Stimulated activated CD4-positive, alpha-beta T cell treated with anti-CD3 and anti-CD28 coated beads, Interleukin-1b, Interleukin-23, amount 100 ng/mL, for 24 hours (primary cell): ENCODE results near the gene DAD1.

Experiments used
- DNase-seq, 4 experiments: peaks; one replicate each; pipeline ENCODE4 v3.0.0-alpha.2; 2020; ENCODE audit warnings: low read depth in 4 of 4, low spot score in 1 of 4

The DAD1 gene

DNA sequence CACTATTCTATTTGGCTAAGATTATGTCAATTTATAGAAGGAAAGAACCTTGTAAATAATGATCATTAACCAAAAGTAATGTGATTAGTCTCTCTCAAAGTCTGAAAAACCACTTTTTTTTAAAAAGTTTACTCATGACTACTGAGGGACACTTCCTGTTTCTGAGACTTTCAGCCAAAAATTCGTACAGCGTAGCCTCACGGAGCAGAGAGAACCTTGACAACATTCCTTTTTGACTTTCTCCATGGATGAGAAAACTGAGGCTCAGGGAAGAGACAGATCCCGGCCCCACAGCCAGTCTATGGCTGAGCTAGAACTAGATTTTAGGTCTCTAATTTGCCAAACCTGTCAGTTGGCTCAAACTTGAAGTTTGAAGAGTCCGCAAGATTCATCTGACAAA, 68.2 kb downstream of the DAD1 start:
- DNase-seq, result no peak

DNA sequence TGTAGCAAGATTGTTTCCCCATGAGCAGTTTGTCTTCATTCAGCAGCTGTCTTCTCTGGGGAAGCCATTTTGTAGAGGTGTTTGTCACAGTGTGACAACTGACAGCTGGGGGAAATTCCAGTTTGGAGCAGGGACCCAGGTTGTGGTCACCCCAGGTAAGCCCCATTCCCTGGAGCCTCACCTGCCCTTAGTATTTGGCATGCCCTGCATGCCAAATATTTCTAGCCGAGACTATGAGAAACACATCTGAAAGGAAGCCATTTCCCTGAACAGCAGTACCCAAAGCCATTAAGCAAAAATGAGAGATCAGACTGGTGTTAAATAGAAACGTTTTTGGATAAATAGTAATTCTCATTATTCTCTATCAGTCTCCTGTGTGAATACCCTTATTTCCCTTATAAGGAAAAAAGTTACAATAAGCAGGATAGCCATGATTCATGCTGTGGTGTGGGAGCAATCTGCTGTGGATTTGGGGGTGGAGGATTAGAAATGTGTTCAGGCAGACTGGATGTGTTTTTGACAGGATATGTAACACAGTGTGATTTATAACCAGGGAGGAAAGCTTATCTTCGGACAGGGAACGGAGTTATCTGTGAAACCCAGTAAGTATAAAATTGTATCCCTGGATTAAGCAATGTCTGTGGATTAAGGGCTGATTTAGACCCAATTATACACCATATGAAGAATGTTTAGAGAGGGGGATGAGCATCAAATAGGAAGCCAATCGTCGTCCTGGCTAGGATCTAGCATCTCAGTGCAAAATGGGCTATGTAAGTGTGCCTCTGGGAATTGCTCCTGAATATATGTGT, 68.9 kb downstream of the DAD1 start:
- no peak for DNase-seq

DNA sequence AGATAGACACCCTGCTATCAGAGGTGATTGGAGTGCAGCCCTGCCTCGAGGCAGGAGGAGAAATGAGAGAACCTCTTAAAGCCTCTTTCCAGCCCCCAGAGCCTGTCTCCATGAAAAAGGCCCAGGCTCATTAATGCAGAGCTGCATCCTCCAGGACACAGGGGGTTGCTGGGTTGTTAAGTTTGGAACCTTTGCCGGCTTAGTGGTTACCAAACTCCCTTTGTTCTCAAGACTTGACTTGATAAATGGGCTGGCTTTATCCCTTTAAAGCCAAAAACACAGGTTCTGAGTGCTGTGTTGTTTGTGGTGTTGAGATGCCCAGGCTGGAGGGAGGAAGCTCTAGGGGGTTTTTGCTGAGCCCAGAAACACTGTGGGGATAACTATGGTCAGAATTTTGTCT, 71.0 kb downstream of the DAD1 start:
- no peak for DNase-seq

DNA sequence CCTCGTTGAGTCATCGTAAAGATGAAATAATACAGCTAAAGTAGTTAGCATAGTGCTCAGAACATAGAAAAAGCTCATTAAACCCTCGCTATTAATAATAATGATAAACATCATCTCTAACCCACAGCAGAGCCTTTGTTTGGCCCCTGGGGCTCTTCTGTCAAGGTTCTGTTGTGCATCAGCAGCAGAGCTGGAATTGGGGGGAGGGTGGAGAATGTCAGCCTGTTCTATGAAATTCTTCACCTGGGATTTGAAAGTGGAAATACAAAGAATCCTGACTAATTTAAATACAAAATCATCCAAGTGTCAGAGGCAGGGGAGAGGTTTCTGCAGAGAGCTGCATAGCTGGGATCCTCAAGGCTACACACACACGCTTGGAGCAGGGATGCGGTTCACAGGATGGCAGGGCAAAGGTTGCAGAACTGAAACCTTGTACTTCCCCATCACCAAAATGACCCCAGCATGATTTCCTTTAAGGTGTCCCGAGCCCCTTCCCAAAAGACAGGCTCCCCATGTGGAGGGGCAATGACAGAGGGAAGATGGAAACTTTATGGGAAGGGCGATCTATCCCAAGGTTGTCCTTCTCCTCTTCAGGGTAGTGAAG, 71.8 kb downstream of the DAD1 start:
- DNase-seq, result no peak

DNA sequence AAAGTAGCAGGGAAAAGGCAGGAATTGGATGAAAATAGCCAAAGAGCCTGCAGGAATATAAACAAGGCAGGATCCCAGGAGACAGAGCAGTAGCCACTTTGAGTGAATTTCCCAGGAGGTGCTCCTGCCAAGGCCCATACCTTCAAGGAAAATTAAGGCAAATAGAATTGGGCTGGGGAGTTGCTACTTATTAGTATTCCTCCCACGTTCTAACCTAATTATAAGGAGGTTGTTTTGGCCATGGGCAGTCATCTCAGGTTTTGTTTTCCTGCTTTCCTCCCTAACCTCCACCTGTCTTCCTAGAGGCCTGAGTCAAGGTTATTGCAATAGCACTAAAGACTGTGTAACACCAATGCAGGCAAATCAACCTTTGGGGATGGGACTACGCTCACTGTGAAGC, 73.1 kb downstream of the DAD1 start:
- DNase-seq, result no peak
